NCI-H345 treated with DMSO at 0.1 percent for 48 hours (cell line): ENCODE results near the gene INCENP.
"Not testable (repeated sequence)": the region's sequence is repeated elsewhere in the genome, so short reads cannot be mapped to it uniquely, and the experiment has no call there.

ENCODE experiments used
- DNase-seq: peaks from one replicate; lab custom pipeline; 2025; ENCODE audit not compliant: unreplicated experiment; lab: John Stamatoyannopoulos, UW

Gene INCENP

DNA sequence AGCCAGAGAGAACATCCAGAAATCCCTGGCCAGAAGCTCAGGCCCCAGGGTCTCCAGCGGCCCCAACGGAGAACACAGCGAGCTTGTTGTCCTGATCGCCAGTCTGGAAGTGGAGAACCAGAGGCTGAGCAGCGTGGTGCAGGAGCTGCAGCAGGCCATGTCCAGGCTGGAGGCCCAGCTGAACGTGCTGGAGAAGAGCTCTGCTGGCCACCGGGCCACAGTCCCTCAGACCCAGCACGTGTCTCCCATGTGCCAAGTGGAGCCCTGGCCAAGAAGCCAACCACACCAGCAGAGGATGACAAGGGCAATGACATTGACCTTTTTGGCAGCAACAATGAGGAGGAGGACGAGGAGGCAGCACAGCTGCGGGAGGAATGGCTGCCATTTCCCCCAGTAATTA is 45.6 kb downstream of the INCENP start:
- DNase-seq = no peak

- DNase-seq = no peak
Measured at GRCh38 chr11:62169935-62170334, 46.1 kb downstream of the INCENP start.

DNA sequence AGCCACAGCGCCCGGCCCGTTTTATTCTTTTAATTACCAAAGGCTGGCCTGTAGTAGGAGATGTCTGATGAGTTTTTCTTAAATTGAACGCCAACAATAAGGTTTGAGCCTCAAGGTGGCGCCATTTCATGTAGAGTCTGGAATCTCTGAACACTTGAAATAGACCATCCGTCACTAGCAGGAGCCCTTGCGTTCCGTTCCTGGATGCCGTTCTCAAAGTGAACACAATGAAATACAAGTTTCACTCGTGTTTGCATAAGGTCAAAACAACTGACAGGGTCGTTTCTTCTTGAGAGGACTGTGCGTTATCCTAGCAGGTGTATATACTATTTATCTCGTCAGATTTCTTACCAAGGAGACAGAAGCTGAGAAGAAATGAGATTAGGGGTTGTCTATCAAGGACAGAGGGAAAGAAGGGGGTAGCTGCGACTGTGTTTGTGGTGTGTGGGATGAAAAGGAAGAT is 47.5 kb downstream of the INCENP start:
- DNase-seq = peak; percentile 91

GRCh38 chr11:62172294-62172693 is 48.5 kb downstream of the INCENP start:
- no peak for DNase-seq

DNA sequence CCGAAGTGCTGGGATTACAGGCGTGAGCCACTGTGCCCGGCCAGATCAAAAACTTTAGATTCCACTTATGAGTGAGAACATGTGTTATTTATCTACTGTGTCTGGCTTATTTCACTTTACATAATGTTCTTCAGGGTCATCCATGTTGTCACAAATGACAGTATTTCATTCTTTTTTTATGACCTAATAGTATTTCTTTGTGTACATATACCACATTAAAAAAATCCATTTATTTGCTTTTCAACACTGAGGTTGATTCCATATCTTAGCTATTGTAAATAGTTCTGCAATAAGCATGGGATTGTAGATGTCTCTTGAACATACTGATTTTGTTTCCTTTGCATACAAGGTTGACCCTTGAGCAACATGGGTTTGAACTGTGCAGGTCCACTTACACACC is 53.0 kb downstream of the INCENP start:
- no peak for DNase-seq

GRCh38 chr11:62179995-62180394 is 56.2 kb downstream of the INCENP start:
- no peak for DNase-seq

GRCh38 chr11:62181097-62181496 is 57.3 kb downstream of the INCENP start:
- no peak for DNase-seq

GRCh38 chr11:62182147-62182891 is 58.5 kb downstream of the INCENP start:
- DNase-seq = no peak

DNA sequence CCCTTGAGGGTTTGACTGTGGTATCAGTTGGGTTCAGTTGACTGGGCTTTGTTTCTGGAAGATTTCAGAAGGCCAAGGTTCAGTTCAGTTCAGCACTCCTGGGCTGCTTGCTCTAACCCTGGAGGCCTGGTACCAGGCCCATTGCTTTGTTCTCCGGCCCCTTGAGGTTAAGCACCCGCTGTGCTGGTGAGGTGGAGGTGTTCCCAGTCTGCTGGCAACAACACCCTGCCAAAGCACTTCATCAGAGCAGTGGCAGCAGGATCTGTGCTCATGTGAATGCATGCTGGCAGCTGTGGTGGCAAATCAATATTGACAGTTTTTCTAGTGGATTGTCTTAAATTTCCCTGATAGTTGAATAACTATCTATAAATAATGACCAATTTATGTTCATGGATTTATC is 62.4 kb downstream of the INCENP start:
- DNase-seq = peak; percentile 82

- no peak for DNase-seq
Measured at GRCh38 chr11:62190011-62190410, 66.2 kb downstream of the INCENP start, which contains the start of gene SCGB1D1. TSS of gene SCGB1D1 (plus strand) at chr11:62190216. CDS start at chr11:62190285, 69 bp downstream.

- no peak for DNase-seq
Measured at GRCh38 chr11:62193952-62194351, 70.1 kb downstream of the INCENP start.

- DNase-seq = not testable (repeated sequence)
Measured at GRCh38 chr11:62195010-62195409, 71.2 kb downstream of the INCENP start.

DNA sequence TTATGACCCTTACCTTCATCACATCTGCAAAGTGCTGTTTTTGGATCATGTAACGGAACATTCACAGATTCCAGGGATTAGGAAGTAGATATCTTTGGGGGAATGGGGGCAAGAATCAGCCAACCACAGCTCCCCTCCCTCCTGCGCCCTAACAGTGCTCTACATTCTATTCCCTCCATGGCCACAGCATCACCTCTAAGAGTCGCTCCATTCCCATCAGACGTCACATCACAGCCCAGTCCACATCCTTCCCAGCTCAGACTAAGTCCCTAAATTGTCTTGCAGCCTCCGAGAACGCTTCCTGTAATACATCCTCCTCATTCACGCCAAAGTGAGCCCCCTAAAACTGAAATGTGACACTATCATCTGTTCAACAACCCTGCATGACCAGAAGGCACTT is 72.1 kb downstream of the INCENP start:
- DNase-seq = no peak

GRCh38 chr11:62197400-62197799 is 73.6 kb downstream of the INCENP start:
- not testable (repeated sequence) for DNase-seq

GRCh38 chr11:62201376-62201775 is 77.6 kb downstream of the INCENP start:
- no peak for DNase-seq
